GM12872 (cell line): Measurements from ENCODE around the gene ARHGAP26.

Source experiments
- CTCF ChIP-seq: IDR thresholded peaks from 3 replicates; pipeline ENCODE4 v1.5.1; 2011; ENCODE audit warnings: low read depth, mild to moderate bottlenecking, low read length, moderate library complexity; ENCODE audit not compliant: insufficient read depth

Gene ARHGAP26

DNA sequence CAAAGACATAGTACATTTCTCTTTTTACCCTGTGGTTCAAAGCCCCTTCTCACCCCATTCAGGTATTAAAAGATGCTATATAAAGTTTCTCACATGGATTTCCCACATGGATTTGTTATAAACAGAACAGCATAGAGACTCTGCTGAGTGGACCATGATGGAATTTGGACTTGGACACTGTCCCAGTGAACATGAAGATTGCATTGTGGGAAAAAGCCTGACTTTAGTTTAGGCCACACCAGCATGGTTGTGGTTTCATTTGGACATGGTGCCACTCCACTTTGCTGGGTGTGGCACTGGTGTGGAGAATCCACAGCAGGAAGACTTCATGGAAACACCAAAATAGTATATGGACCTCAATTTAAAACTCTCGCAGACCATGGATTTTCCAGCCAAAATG is 124.6 kb downstream of the ARHGAP26 start:
- TF ChIP-seq CTCF, result no peak

GRCh38 chr5:142896325-142897007 is 126.3 kb downstream of the ARHGAP26 start:
- no peak for TF ChIP-seq CTCF

- no peak for TF ChIP-seq CTCF
Observed at GRCh38 chr5:142897328-142897727, 127.2 kb downstream of the ARHGAP26 start.

GRCh38 chr5:142900927-142901326 is 130.8 kb downstream of the ARHGAP26 start:
- TF ChIP-seq CTCF, result no peak

- no peak for TF ChIP-seq CTCF
Observed at GRCh38 chr5:142901476-142902185, 131.5 kb downstream of the ARHGAP26 start.

- TF ChIP-seq CTCF, result no peak
Observed at GRCh38 chr5:142902186-142902965, 132.2 kb downstream of the ARHGAP26 start.

- no peak for TF ChIP-seq CTCF
Observed at GRCh38 chr5:142904416-142904815, 134.2 kb downstream of the ARHGAP26 start.
